ENCODE data around the gene NADSYN1.
A peak's percentile ranks its signal among the peaks of the same experiment; 100 is the strongest.

NADSYN1 gene

DNA sequence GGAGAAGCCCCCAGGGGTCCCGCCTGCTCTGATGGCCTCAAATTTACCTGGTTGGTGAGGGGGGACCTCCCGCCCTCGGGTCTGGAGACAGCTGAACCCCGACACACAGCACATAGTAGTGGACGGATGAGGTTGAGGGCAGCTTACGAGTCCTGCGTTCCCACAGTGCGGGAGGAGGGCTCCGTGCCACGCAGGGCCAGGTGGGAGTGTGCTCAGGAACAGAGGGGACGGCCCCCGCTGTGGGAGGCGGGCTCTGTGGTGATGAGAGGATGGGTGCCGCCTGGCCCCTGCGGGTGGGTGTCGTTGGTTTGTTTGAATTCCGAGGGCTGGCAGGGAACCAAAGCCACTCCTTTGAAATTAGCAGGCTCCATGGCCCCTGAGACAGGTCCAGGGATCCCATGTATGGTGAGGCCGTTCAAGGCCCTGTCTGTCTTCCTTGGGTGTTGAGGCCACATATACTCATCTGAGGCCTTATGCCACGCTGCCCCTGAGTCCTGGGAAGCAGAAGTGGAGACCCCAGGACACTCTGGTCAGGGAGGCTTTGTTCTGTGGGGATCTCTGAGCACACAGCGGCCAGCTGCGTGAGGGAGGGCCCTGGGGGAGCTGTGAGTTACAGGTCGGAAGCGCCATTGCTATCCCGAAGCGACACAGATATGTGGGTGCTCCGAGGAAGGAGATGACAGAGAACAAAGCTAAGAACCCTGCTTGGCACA is 21.9 kb downstream of the NADSYN1 start:
- no peak overlapping the region for H3K9ac ChIP-seq
- H3K9me3 ChIP-seq (replicated peaks in 1 of 11): peaks cover 0 to under 1% (median 0%) of the 10 kb centered on the region in 11 experiments; a peak in 1 of 22 replicates
- peaks cover 70 to 90% (median 73%) of the 10 kb centered on the region in 11 experiments for H3K36me3 ChIP-seq
- H3K27ac ChIP-seq: peak overlapping the region in 2 of 11 experiments; percentile 17 to 19; a peak in 1 of 22 replicates
- H3K4me3 ChIP-seq: no peak overlapping the region
- no peak for TF ChIP-seq Cebpa-rat (IDR thresholded peaks at IDR 0.05)
- peak overlapping the region in 1 of 11 experiments; percentile 6; a peak in 1 of 22 replicates for H3K4me2 ChIP-seq
- no peaks in the 10 kb centered on the region for H3K27me3 ChIP-seq
- H3K4me1 ChIP-seq: peaks cover 12 to 64% (median 45%) of the 10 kb centered on the region in 10 experiments
- H4K20me1 ChIP-seq: peaks cover 0 to 83% (median 9%) of the 10 kb centered on the region in 11 experiments; a peak in 10 of 22 replicates

- Histone ChIP-seq H3K4me2 (peak overlapping the region in 1 of 11 experiments; percentile 28; a peak in 2 of 22 replicates), H3K27me3 (no peaks in the 10 kb centered on the region), H3K27ac (no peak overlapping the region), H3K4me3 (no peak overlapping the region), H3K9ac (no peak overlapping the region), H3K36me3 (peaks cover 81 to 99% (median 84%) of the 10 kb centered on the region in 11 experiments), H3K9me3 (replicated peaks in 1 of 11) (no peaks in the 10 kb centered on the region), H4K20me1 (peaks cover 0 to 81% (median 9%) of the 10 kb centered on the region in 11 experiments; a peak in 10 of 22 replicates), H3K4me1 (peaks cover 12 to 57% (median 45%) of the 10 kb centered on the region in 10 experiments)
- TF ChIP-seq Cebpa-rat (IDR thresholded peaks at IDR 0.05): no peak
Measured at GRCh38 chr11:71476031-71476430, 23.0 kb downstream of the NADSYN1 start.

DNA sequence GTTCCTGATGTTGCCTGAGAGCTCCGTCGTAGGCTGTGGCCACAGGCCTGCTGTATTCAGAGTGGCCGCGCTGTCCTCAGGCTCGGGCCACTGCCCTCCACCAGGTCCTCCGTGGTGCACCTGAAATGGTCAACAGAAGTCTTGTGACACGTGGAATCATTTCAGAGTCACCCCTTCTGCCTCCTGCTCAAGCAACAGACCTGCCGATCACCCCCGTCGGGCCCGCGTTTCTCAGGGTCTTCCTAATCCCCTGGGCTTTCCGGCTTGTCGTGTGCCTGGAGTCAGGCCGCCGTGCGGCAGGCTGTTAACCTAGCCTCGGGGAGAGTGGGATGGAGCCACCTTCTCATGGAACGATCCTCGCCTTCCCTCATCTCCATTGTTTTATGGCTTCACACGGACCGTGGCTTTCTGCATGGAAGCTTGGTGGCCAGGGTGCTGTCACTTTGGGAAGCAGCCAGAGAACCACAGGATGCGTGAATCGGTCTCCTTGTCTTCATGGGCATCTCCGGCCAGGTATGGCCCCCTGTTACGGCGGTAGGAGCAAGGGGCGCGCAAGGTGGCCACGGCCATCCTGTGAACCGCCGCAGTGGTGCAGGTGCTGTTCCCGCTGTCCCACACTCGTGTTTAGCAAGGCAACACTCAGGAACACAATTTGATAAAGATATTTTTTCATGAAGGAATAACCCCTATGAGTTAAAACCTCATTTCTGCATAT is 24.1 kb downstream of the NADSYN1 start:
- TF ChIP-seq Cebpa-rat (IDR thresholded peaks at IDR 0.05): no peak
- Histone ChIP-seq H3K27me3 (no peaks in the 10 kb centered on the region), H3K9me3 (replicated peaks in 1 of 11) (no peaks in the 10 kb centered on the region), H3K9ac (no peak overlapping the region), H3K36me3 (peaks cover 91 to 99% (median 94%) of the 10 kb centered on the region in 11 experiments), H3K4me3 (no peak overlapping the region), H3K4me2 (no peak overlapping the region), H3K4me1 (peaks cover 9 to 46% (median 34%) of the 10 kb centered on the region in 10 experiments), H3K27ac (no peak overlapping the region), H4K20me1 (peaks cover 0 to 86% (median 4%) of the 10 kb centered on the region in 11 experiments; a peak in 9 of 22 replicates)

- Histone ChIP-seq H3K9ac (0 out of 22 replicates have a peak overlapping the region, but pooled peaks of 1 of the 11 experiments have one; percentile 6), H3K4me1 (peaks cover under 1 to 38% (median 26%) of the 10 kb centered on the region in 10 experiments), H3K27ac (no peak overlapping the region), H3K27me3 (no peaks in the 10 kb centered on the region), H3K36me3 (peaks cover 99 to 100% (median 100%) of the 10 kb centered on the region in 11 experiments), H3K9me3 (replicated peaks in 1 of 11) (0 out of 22 replicates have a peak, but pooled peaks cover 0 to under 1% (median 0%) of the 10 kb centered on the region in 11 experiments), H4K20me1 (peaks cover 0 to 88% (median 4%) of the 10 kb centered on the region in 11 experiments; a peak in 8 of 22 replicates), H3K4me3 (no peak overlapping the region), H3K4me2 (peak overlapping the region in 6 of 11 experiments; percentile 29 to 44 (median 32); a peak in 9 of 22 replicates)
- no peak for TF ChIP-seq Cebpa-rat (IDR thresholded peaks at IDR 0.05)
Measured at GRCh38 chr11:71477641-71478527, 24.9 kb downstream of the NADSYN1 start.

DNA sequence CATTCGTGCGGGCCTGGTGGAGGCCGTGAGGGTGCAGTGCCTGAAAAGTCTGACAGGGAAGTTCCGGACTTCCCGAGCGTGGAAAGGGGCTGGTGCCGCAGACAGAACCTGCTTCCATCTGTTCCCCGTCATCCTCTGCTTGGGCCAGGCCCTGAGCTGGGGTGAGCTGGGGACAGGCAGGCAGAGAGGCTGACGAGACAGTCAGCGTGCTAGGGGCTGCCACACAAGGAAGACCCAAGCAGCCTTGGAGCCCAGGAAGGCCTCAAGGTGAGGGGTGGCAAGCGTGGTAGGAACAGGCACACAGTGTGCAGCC is 25.5 kb downstream of the NADSYN1 start:
- Histone ChIP-seq H3K4me2 (peak overlapping the region in 6 of 11 experiments; percentile 29 to 44 (median 32); a peak in 7 of 22 replicates), H3K4me1 (peaks cover 0 to 32% (median 20%) of the 10 kb centered on the region in 10 experiments; a peak in 15 of 20 replicates), H3K36me3 (peaks cover 99 to 100% (median 100%) of the 10 kb centered on the region in 11 experiments), H3K9me3 (replicated peaks in 1 of 11) (0 out of 22 replicates have a peak, but pooled peaks cover 0 to 7% (median 0%) of the 10 kb centered on the region in 11 experiments), H3K4me3 (no peak overlapping the region), H4K20me1 (peaks cover 0 to 82% (median 3%) of the 10 kb centered on the region in 11 experiments; a peak in 6 of 22 replicates), H3K9ac (no peak overlapping the region), H3K27ac (no peak overlapping the region), H3K27me3 (no peaks in the 10 kb centered on the region)
- TF ChIP-seq Cebpa-rat (IDR thresholded peaks at IDR 0.05): no peak

DNA sequence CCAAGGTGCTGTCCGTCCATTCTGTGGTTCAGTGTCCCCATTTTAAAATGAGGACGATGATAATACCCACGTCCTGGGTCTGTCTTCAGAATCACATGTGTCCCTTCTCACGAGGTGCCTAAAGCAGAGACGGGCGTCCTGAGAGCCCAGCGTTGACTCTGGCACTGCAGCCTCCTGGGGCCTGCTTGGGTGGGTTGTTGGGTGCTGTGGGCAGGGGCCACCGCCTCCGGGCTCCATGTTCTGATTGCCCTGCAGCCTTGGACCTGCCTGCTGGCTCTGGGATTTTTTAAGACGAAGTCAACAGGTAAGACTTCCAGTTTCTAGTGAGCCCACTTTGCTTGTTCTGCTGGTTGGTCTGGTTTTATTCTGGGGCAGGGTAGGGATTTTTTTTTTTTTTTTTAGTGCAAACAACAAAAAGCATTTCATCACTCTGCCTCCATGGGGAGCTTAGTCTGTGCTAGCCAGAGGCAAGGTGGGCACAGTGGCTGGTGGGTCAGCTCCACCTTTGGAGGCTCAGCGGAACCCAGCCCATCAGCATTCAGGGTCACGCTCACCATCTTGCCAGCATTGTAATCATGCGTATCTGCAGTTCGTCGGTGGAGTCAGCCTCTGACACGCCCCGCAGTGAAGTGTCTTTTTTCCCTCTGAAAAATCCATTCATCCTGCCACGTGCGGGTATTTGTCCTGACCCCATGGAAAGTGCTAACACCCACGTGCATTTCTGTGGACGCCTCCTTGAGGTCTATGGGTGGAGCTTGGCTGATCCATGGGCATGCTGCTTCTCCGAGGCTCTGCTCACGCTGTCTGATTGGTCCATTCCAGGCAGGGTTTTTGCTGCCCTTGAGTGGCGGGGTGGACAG is 28.3 kb downstream of the NADSYN1 start:
- H3K36me3 ChIP-seq: peaks cover 99 to 100% (median 100%) of the 10 kb centered on the region in 11 experiments
- no peak overlapping the region for H3K9ac ChIP-seq
- no peak overlapping the region for H3K4me2 ChIP-seq
- no peak for TF ChIP-seq Cebpa-rat (IDR thresholded peaks at IDR 0.05)
- 0 out of 22 replicates have a peak, but pooled peaks cover 0 to 8% (median 0%) of the 10 kb centered on the region in 11 experiments for H3K9me3 ChIP-seq (replicated peaks in 1 of 11)
- peaks cover 0 to 68% (median 3%) of the 10 kb centered on the region in 11 experiments; a peak in 7 of 22 replicates for H4K20me1 ChIP-seq
- H3K27ac ChIP-seq: no peak overlapping the region
- H3K4me1 ChIP-seq: peaks cover 0 to 19% (median 13%) of the 10 kb centered on the region in 10 experiments; a peak in 15 of 20 replicates
- no peaks in the 10 kb centered on the region for H3K27me3 ChIP-seq
- no peak overlapping the region for H3K4me3 ChIP-seq

GRCh38 chr11:71482216-71482615 is 29.2 kb downstream of the NADSYN1 start:
- Histone ChIP-seq H3K27ac (no peak overlapping the region), H3K9me3 (replicated peaks in 1 of 11) (0 out of 22 replicates have a peak, but pooled peaks cover 0 to 8% (median 0%) of the 10 kb centered on the region in 11 experiments), H3K27me3 (no peaks in the 10 kb centered on the region), H3K4me3 (no peak overlapping the region), H3K4me1 (peaks cover 0 to 19% (median 11%) of the 10 kb centered on the region in 10 experiments; a peak in 15 of 20 replicates), H3K36me3 (peaks cover 97 to 100% (median 98%) of the 10 kb centered on the region in 11 experiments), H4K20me1 (peaks cover 0 to 59% (median 3%) of the 10 kb centered on the region in 11 experiments; a peak in 7 of 22 replicates), H3K9ac (no peak overlapping the region), H3K4me2 (no peak overlapping the region)
- no peak for TF ChIP-seq Cebpa-rat (IDR thresholded peaks at IDR 0.05)
